Activated CD4-positive, alpha-beta memory T cell treated with anti-CD3 and anti-CD28 coated beads for 36 hours (primary cell): ENCODE results near the gene SWT1. TPM values are rescaled to one million over a fixed set of nuclear protein-coding genes. Genes with fewer than 3 reads are reported as not detected.

Source experiments
- CTCF ChIA-PET: fragments of 350-600 bp; sonication (Branson Sonifier 250); formaldehyde crosslinking; loops from one replicate; lab custom pipeline; 2021; ENCODE audit warnings: antibody characterized with exemption, inconsistent platforms; lab: Charles Lee
- POLR2A ChIA-PET: fragments of 350-600 bp; sonication (Branson Sonifier 250); formaldehyde crosslinking; loops from one replicate; lab custom pipeline; 2021; ENCODE audit warnings: antibody characterized with exemption; lab: Charles Lee
- DNase-seq: peaks from one replicate; pipeline ENCODE4 v3.0.0-alpha.2; 2020
- H3K27ac Mint-ChIP-seq: one replicate; pipeline ENCODE4 v1.8.0; 2021; ENCODE audit warnings: mixed read lengths
- H3K27me3 Mint-ChIP-seq: one replicate; pipeline ENCODE4 v1.8.0; 2021; ENCODE audit warnings: mixed read lengths
- H3K36me3 Mint-ChIP-seq: one replicate; pipeline ENCODE4 v1.8.0; 2021; ENCODE audit warnings: mixed read lengths
- H3K4me1 Mint-ChIP-seq: one replicate; pipeline ENCODE4 v1.8.0; 2021; ENCODE audit warnings: low read depth, mixed read lengths
- H3K4me3 Mint-ChIP-seq: one replicate; pipeline ENCODE4 v1.8.0; 2021; ENCODE audit warnings: mild to moderate bottlenecking, mixed read lengths
- H3K9me3 Mint-ChIP-seq: one replicate; pipeline ENCODE4 v1.8.0; 2021; ENCODE audit warnings: mixed read lengths
- intact Hi-C: fragments of 100-400 bp; cut with micrococcal nuclease; formaldehyde crosslinking; loops from one replicate; pipeline ENCODE4 v1.15.1; 2023
- total RNA-seq, 2 experiments: library from RNA; stranded (reverse); gene quantifications; one replicate each; pipeline ENCODE4 v1.2.3, GENCODE V29; 2021

Gene SWT1
- total RNA-seq, 2 experiments from 2014 or later = 2.3 to 3.0 TPM

DNA sequence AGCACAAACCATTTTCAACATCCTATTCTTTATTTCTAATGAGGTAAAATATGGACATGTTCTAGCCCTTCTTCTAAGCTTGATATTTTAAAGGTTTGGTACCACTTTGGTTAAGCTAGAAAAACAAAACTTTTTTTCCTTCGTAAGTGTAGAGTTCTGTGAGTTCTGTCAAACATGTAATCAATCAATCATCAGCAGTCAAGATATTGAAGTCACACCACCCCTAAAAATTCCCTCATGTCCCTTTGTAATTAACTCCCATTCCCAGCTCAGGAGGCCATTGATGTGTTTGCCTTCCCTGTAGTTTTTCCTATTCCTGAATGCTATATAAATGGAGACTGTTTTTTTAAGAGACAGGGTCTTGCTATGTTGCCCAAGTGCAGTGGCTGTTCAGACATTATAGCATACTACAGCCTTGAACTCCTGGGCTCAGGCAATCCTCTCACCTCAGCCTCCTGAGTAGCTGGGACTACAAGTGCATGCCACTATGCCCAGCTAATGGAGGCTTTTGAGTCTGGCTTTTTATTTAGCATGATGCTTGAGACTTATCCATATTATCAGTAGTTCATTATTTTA lies 137.1 kb downstream of the SWT1 start:
- no peak overlapping the region for H3K4me3 Mint-ChIP-seq
- intact Hi-C loops = no loop called here
- CTCF ChIA-PET = interaction anchor here (1.1 to 1.5 kb wide), 2 partner anchors 302 to 387 kb away, joined by 3 read pairs; no protein-coding TSS in a partner anchor

DNA sequence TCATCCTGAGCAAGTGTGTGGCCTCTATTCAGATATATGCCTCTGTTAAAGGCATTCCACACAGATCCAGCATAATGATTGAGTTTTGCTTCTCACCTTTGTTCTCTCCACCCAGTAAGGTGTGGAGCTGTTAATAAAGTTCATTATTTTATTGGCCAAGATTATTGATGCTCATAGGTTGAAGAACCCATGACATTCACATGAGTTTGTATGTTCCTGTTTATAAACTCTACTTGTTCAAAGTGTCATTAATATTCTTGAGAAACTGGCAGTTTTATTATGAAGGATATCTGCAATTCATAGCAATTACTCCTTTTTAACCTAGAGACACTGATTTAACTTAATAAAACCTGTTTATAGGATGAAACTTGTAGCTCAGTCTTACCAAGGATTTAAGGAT lies 138.1 kb downstream of the SWT1 start:
- ChIA-PET POLR2A (no interaction called here), CTCF (interaction anchor here (0.6 kb wide), 1 partner anchor 1002 kb away, joined by 7 read pairs; no protein-coding TSS in a partner anchor)
- Mint-ChIP-seq H3K36me3 (peaks cover 51% of the 10 kb centered on the region), H3K4me3 (no peak overlapping the region), H3K27me3 (no peaks in the 10 kb centered on the region), H3K4me1 (no peaks in the 10 kb centered on the region), H3K27ac (no peak overlapping the region), H3K9me3 (peaks cover 4% of the 10 kb centered on the region)
- intact Hi-C loops = no loop called here
- DNase-seq = no peak

More for the DNA sequence above, 137.1 kb downstream of the SWT1 start:
- Mint-ChIP-seq H3K4me1 (no peaks in the 10 kb centered on the region), H3K36me3 (peaks cover 54% of the 10 kb centered on the region), H3K27ac (no peak overlapping the region), H3K9me3 (peaks cover 4% of the 10 kb centered on the region), H3K27me3 (no peaks in the 10 kb centered on the region)
- no peak for DNase-seq
- POLR2A ChIA-PET = interaction anchor here (1.0 kb wide), 1 partner anchor 20 kb away, joined by 3 read pairs; no protein-coding TSS in a partner anchor

DNA sequence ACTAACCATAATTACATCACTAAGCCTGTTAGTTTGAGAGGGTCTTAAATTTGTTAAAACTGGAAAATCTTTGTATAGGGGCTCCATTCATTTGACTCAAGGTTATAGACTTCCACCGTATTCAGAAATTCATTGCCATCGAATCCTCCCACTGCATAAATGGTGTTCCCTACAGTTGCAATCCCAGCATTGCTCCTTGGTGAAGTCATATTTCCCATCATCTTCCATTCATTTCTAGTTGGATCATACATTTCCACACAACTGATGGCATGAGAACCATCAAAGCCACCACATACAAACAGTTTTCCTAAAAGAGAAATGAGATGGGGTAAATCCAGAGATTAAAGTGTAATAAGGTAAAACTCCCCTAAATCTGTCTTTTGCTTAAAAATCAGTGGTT lies 141.0 kb downstream of the SWT1 start:
- H3K4me3 Mint-ChIP-seq = no peak overlapping the region

DNA sequence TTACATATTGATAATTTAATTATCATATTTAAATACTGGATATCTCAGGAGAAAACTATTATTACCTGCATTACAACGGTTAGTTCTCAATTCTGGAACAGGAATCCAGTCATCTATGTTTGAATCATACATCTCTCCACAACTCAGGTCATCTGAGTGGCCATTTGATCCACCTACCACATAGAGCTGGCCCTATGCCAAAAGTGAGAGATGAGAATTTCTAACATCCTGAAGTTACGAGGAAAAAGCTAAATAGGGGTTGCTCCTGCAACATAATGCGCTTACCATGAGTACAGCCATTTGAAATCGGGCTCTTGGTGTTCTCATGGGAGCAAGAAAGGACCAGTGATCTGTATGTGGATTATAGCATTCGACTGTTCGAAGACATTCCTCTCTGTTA lies 143.2 kb downstream of the SWT1 start:
- Mint-ChIP-seq H3K36me3 (peaks cover 64% of the 10 kb centered on the region), H3K27ac (no peak overlapping the region), H3K4me1 (no peaks in the 10 kb centered on the region), H3K4me3 (no peak overlapping the region), H3K27me3 (no peaks in the 10 kb centered on the region), H3K9me3 (no peaks in the 10 kb centered on the region)
- intact Hi-C loops = no loop called here
- ChIA-PET POLR2A (interaction anchor here (2.5 kb wide), 1 partner anchor 17 kb away, joined by 8 read pairs; the partner anchor contains the start of gene IVNS1ABP), CTCF (interaction anchor here (0.5 to 2.4 kb wide), 3 partner anchors 38 to 296 kb away, joined by 3 to 6 read pairs (median 3); no protein-coding TSS in a partner anchor)
- no peak for DNase-seq

More for the DNA sequence above, 141.0 kb downstream of the SWT1 start:
- POLR2A ChIA-PET = no interaction called here
- Mint-ChIP-seq H3K9me3 (no peaks in the 10 kb centered on the region), H3K27me3 (no peaks in the 10 kb centered on the region), H3K36me3 (peaks cover 63% of the 10 kb centered on the region), H3K27ac (no peak overlapping the region), H3K4me1 (no peaks in the 10 kb centered on the region)
- intact Hi-C loops = no loop called here
- no peak for DNase-seq
- CTCF ChIA-PET = no interaction called here

DNA sequence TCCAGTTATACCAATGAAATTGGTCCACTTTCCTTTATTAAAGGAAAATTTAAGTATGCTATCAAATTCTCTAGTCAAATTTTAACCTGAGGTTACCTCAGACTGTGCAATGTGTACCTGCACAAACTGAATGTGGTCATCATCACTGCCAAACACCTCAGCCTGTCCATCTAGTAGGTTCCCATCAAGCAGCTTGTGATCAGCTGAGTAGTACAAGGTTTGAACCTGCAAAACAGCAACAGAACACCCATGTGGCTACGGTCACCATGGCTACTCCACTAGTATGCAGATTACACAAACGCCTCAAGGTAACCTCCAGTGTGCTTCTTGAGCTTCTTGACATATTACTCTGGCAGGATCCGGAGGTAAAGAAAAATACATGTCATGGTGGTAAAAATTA lies 148.5 kb downstream of the SWT1 start:
- Mint-ChIP-seq H3K27ac (no peak overlapping the region), H3K27me3 (no peaks in the 10 kb centered on the region), H3K4me3 (no peak overlapping the region), H3K4me1 (peaks cover 3% of the 10 kb centered on the region), H3K9me3 (no peaks in the 10 kb centered on the region), H3K36me3 (peaks cover 64% of the 10 kb centered on the region)
- DNase-seq = no peak
- intact Hi-C loops = no loop called here
- POLR2A ChIA-PET = no interaction called here
- CTCF ChIA-PET = no interaction called here

DNA sequence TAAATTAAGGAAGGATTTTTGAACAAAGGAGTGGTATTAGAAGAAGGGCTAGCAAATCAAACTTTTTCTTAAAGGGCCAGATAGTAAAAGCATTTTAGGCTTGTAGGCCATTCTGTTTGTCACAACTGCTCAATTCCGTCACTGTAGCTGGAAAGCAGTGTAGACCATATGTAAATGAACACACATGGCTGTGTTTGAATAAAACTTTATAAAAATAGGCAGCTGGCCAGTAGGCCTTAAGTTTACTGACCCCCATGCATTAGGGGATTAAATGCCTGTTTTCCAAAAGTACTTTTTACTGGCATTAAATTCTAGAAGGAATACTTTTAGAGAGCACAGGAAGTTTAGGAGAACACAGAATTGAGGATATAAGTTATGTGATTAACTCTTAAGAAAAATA lies 151.2 kb downstream of the SWT1 start:
- Mint-ChIP-seq H3K9me3 (no peaks in the 10 kb centered on the region), H3K4me3 (no peak overlapping the region), H3K27me3 (no peaks in the 10 kb centered on the region), H3K36me3 (peaks cover 57% of the 10 kb centered on the region), H3K27ac (no peak overlapping the region), H3K4me1 (peaks cover 22% of the 10 kb centered on the region)
- ChIA-PET POLR2A (no interaction called here), CTCF (no interaction called here)
- DNase-seq = no peak
- intact Hi-C loops = no loop called here

- Mint-ChIP-seq H3K36me3 (peaks cover 53% of the 10 kb centered on the region), H3K27ac (no peak overlapping the region), H3K4me3 (no peak overlapping the region), H3K4me1 (peaks cover 37% of the 10 kb centered on the region), H3K9me3 (no peaks in the 10 kb centered on the region), H3K27me3 (no peaks in the 10 kb centered on the region)
- ChIA-PET CTCF (interaction anchor here (1.0 kb wide), 1 partner anchor 371 kb away, joined by 4 read pairs; no protein-coding TSS in a partner anchor), POLR2A (no interaction called here)
- DNase-seq = no peak
- intact Hi-C loops = no loop called here
Observed at GRCh38 chr1:185309566-185309965, 152.6 kb downstream of the SWT1 start.

DNA sequence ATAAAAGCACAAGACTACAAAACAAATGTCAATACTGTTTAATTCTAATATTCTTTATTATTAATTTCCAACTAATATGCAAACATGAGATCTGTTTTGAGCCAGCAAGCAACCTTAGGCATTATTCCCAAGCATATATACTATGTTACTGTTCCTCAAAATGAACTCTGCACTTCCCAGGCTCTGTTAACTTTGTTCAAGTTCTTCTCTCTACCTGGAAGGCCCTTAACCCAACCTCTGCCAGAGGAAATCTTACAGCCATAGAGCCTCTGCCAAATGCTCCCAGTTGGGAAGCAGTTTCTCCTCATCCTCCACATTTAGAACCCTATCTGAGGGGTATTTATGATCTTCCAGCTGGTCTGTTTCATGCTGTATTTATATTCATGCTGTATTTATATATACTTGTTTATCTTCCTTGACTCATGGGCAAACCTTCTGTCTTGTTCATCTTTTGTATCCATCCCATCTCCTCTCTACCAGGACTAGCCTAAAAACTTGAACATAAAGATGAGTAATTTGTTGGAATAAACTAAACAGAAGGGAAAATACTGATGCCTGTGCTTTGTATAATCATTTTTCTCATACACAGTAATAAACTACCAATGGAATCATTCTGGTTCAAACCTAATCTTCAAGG lies 154.7 kb downstream of the SWT1 start:
- intact Hi-C loops = loop anchor here (10.0 kb wide), 1 partner anchor 993 kb away; no protein-coding TSS in a partner anchor
- Mint-ChIP-seq H3K4me1 (peaks cover 40% of the 10 kb centered on the region), H3K27me3 (no peaks in the 10 kb centered on the region), H3K4me3 (no peak overlapping the region), H3K9me3 (no peaks in the 10 kb centered on the region), H3K36me3 (peaks cover 45% of the 10 kb centered on the region), H3K27ac (no peak overlapping the region)
- CTCF ChIA-PET = no interaction called here
- POLR2A ChIA-PET = no interaction called here
- no peak for DNase-seq

GRCh38 chr1:185312361-185313138 lies 155.6 kb downstream of the SWT1 start:
- Mint-ChIP-seq H3K27ac (no peak overlapping the region), H3K9me3 (no peaks in the 10 kb centered on the region), H3K4me3 (no peak overlapping the region), H3K27me3 (no peaks in the 10 kb centered on the region), H3K4me1 (peaks cover 42% of the 10 kb centered on the region), H3K36me3 (peaks cover 39% of the 10 kb centered on the region)
- CTCF ChIA-PET = interaction anchor here (1.1 to 1.8 kb wide), 3 partner anchors 9 to 284 kb away, joined by 4 to 5 read pairs (median 5); no protein-coding TSS in a partner anchor
- DNase-seq = no peak
- intact Hi-C loops = loop anchor here (10.0 kb wide), 1 partner anchor 992 kb away; no protein-coding TSS in a partner anchor
- POLR2A ChIA-PET = interaction anchor here (1.6 kb wide), 1 partner anchor 255 kb away, joined by 3 read pairs; no protein-coding TSS in a partner anchor

GRCh38 chr1:185314411-185314810 lies 157.4 kb downstream of the SWT1 start:
- intact Hi-C loops = loop anchor here (10.0 kb wide), 1 partner anchor 990 kb away; no protein-coding TSS in a partner anchor
- no peaks in the 10 kb centered on the region for H3K27me3 Mint-ChIP-seq
- CTCF ChIA-PET = interaction anchor here (0.9 to 1.8 kb wide), 5 partner anchors 145 to 366 kb away, joined by 3 to 5 read pairs (median 4); no protein-coding TSS in a partner anchor
- no peaks in the 10 kb centered on the region for H3K9me3 Mint-ChIP-seq
- POLR2A ChIA-PET = interaction anchor here (0.8 to 0.9 kb wide), 2 partner anchors 10 to 994 kb away, joined by 3 read pairs; no protein-coding TSS in a partner anchor
- H3K36me3 Mint-ChIP-seq = peaks cover 29% of the 10 kb centered on the region
- DNase-seq = no peak
- H3K4me3 Mint-ChIP-seq = peak overlapping the region; percentile 92
- H3K4me1 Mint-ChIP-seq = peaks cover 57% of the 10 kb centered on the region
- H3K27ac Mint-ChIP-seq = peak overlapping the region; percentile 42

DNA sequence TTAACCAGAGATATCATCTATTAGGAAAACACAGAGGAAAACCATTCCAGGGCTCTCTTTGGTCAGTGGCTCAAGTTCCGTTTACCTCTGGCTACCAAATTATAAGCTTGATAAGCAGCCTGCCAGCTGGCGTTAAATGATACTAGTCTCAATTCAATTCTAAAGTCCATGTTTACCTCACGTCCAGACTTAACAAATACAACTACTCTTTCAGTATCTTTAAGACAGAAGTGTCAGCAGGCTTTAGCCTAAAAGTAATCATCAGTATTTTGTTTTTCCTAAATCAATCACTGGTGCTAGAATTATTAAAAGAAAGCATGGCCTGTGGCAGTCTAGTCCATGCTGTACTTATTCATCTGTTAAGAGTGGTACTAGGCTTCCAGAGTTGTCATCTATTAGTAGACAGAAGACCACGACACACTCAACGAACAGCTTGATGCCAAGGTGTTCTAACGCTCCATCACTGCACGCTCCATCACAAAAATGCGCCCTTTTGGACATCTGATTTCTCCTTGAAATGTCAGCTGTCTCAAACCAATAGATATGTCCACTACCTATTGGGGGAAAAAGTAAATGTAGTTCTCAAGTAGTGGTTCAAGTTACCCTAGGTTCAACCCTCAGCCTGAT lies 158.6 kb downstream of the SWT1 start:
- Mint-ChIP-seq H3K4me1 (peaks cover 60% of the 10 kb centered on the region), H3K27me3 (no peaks in the 10 kb centered on the region), H3K27ac (peak overlapping the region; percentile 99), H3K36me3 (peaks cover 27% of the 10 kb centered on the region), H3K4me3 (peak overlapping the region; percentile 92), H3K9me3 (no peaks in the 10 kb centered on the region)
- ChIA-PET CTCF (interaction anchor here (0.7 to 4.4 kb wide), 8 partner anchors 77 to 1060 kb away, joined by 3 to 27 read pairs (median 4); partner anchors contain the start of genes ODR4 and TPR), POLR2A (interaction anchor here (0.7 to 2.9 kb wide), 6 partner anchors 14 to 561 kb away, joined by 3 to 15 read pairs (median 5); partner anchors contain the start of gene EDEM3)
- intact Hi-C loops = loop anchor here (2.0 to 10.0 kb wide), 7 partner anchors 77 to 989 kb away; partner anchors contain the start of gene RNF2
- no peak for DNase-seq
